Loucy (cell line): ENCODE measurements around the gene CCNA2.

Experiments
- EZH2phosphoT487 ChIP-seq: fragments of 200-600 bp; IDR thresholded peaks from 2 replicates; pipeline ENCODE4 v1.6.1; 2018; ENCODE audit warnings: antibody characterized with exemption, mild to moderate bottlenecking, moderate library complexity, borderline replicate concordance
- TF ChIP-seq, protein P1 (sequence below): fragments of 200-600 bp; sonication (generic); conservative IDR thresholded peaks from 2 replicates; pipeline ENCODE4 v1.5.1; 2014; ENCODE audit warnings: mild to moderate bottlenecking, antibody characterized with exemption, low read length

DNA sequence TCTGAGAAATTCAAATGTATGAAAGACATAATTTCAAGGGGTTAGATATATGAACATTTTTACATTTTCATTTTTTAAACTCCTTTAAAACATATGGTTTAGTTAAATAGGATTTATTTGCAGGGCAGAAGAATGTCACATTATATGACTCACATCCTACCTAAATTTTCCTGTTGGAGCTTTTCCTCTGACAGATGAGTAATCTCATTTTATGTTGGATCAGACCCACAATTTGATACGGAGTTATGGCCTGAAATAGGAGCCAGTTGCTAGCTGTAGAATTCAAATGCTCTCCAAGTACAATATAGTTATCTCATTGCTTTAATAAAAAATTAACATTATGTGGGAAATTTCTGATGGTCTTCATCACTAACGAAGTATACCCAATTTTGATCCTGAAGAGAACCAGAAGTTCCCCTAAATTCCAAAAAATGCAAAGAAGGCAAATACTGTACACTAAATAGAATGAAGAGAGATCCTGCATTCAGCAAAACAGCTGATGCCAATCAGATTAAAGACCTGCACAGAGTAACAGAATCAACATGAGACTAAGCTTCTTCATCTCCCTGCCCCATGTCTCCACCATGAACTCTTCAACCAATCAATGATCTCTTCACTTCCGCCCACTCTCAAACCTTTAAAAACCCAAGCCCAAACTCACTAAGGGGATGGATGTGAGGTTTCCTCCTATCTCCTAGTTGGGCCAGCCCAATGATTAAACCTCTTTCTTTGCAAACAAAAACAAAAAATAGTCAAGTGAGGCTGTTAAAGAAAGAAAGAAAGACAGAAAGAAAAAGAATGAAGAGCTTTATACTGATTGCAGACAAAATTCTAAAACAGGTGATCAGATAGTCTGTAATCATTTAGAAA is 33.5 kb downstream of the CCNA2 start:
- TF ChIP-seq EZH2phosphoT487, result no peak
- TF ChIP-seq, protein P1, sequence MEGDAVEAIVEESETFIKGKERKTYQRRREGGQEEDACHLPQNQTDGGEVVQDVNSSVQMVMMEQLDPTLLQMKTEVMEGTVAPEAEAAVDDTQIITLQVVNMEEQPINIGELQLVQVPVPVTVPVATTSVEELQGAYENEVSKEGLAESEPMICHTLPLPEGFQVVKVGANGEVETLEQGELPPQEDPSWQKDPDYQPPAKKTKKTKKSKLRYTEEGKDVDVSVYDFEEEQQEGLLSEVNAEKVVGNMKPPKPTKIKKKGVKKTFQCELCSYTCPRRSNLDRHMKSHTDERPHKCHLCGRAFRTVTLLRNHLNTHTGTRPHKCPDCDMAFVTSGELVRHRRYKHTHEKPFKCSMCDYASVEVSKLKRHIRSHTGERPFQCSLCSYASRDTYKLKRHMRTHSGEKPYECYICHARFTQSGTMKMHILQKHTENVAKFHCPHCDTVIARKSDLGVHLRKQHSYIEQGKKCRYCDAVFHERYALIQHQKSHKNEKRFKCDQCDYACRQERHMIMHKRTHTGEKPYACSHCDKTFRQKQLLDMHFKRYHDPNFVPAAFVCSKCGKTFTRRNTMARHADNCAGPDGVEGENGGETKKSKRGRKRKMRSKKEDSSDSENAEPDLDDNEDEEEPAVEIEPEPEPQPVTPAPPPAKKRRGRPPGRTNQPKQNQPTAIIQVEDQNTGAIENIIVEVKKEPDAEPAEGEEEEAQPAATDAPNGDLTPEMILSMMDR, result no peak
